GM19438 (cell line): ENCODE data around the gene ST3GAL4.

ENCODE experiments used
- ATAC-seq: cut with Tn5 transposase; IDR thresholded peaks from one replicate; pipeline ENCODE4 v1.9.1; 2021; ENCODE audit warnings: low read depth; ENCODE audit not compliant: unreplicated experiment

ST3GAL4 gene

DNA sequence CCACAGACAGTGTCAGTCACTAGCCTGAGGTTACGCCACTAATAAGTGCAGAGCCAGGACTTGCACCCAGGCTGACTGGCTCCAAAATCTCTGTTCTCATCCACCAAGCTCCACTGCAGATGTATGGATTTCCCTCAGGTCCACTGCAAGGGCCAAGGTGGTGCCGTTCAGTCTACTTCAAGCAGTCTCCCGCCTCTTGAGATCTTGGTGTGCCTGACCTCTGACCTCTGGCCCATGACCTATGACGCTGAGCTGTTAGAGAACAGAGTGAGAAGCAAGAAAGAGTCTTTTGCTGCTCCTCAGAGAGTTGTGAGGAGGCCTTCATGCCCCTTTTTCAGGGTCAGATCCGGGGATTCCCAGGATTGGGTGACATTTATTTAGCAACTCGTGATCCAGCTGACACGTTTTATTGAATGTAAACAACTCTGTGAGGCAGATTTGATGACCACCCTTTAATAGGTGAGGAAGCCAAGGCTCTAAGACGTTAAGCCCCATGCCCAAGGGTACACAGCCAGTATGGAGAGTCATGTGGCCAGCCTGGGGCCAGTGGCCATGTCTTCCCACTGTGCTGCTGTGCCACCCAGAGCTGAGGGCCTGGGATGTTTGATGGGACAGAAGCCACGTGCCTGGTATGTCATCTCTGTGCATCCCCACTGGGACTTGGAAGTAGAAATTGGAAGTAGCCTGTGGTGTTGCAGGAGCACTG is 26.4 kb upstream of the ST3GAL4 start:
- ATAC-seq = no peak

DNA sequence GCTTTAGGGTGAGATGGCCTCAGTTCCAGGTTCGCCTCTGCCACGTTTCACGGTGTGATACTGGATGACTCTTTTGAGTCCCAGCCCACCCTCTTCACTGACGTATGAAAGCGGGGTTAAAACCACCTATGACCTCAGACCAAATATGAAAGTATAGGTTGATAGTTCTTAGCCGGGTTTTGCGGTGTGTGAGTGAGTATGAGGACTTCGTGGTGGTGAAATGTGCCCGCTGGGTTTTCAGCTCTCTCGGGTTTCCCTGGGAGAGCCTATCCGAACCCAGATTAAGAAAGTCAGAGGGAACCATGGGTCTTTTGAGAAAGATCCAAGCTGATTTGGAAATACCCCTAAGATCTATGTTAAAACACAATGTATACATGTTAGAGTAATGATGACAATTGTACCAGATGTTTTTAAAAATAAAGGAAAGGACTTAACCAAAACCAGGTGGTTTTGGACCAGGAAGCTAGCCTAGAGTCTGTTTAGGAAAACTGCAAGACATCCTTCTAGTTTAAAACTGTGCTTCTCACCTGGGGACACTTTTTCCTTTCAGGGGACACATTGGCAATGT is 25.8 kb upstream of the ST3GAL4 start:
- no peak for ATAC-seq

DNA sequence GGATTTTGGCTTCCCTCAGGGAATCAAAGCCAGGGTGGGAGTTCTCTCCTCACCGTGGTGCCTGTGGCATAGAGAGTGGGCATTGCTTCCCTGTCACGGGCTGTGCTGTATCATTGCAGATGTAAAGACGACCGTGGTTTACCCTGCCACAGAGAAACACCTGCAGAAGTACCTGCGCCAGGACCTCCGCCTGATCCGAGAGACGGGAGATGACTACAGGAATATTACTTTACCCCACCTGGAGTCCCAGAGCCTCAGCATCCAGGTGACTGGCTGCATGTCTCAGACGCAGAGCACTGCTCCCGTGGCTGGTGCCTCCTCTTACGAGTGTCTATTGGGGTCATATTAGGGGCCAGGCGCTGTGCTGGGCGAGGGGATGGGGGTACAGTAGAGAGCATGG is 24.2 kb upstream of the ST3GAL4 start:
- no peak for ATAC-seq

DNA sequence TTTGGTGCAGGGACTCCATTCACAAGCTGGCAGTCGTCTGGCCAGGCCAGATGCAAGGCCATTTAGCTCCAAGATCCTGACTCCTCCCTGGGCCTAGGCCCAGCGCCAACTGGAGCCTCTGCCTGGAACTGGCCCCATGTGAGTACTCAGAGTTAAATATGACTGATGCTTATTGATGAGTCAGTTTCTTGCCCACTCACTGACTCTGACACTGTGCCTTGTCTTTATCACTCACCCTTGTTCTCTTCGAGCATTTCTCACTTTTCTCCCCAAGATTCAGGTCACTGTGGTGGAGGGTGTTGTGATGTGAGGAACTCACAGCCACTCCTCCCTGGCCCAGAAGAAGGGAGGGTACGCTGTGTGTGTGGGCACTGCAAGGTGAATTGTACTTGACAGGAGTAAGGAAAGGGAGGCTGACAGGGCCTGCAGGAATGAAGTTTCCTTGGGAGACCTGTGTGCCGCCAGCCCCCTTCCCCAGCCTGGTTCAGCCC is 23.2 kb upstream of the ST3GAL4 start:
- no peak for ATAC-seq

DNA sequence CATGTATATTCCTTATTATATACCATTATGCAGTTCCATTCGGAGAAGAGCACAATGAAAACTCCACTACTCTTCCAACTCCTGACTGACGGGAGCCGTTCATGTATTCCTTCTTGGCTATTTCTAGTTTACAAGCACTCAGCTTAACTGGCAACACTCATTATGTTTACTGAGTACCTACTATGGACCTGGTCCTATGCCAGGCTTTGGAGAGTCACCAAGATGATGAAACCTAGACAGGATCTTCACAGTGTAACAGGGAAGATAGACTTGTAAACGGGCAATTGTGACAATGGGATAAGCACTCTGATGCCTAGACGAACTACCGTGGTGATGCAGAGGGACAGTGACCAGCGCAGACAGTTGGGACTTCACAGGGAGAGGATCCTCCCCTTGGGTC is 22.3 kb upstream of the ST3GAL4 start:
- ATAC-seq = no peak

DNA sequence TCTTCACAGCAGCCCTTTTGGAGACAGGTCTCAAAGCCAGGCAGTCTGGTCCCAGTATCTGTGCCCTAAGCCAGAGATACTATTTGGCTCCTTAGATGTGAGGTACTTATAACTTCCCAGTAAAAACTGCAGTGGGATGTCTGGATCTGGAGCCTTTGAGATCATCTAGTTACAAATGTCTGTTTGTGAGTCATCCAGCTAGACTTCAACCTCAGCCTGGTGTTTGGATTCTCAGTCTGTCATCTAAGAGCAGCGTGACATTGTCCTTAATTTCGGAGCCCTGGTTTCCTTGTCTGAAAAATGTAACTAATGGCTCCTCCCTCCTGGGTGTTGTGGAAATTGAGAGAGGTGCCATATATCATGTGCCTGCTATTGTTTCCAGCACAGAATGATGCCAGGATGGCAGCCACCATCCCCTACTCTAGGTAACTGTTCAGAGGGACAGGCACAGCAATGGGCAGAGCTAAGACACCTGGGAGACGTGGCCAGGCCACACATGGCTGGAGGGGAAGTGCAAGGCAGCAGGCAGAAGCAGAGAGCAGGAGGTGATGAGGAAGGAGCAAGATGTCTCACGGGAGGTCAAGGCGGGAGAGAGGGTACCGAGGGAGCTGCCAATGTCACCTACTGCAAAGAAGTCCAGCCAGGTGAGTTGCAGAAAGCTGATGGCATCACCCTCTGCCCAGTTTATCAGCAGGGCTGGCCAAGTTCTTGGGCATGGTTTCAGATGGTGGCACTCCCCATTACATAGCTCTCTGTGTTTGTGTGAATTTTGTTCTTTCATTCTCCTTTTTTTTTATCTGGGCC is 20.6 kb upstream of the ST3GAL4 start:
- ATAC-seq = no peak

DNA sequence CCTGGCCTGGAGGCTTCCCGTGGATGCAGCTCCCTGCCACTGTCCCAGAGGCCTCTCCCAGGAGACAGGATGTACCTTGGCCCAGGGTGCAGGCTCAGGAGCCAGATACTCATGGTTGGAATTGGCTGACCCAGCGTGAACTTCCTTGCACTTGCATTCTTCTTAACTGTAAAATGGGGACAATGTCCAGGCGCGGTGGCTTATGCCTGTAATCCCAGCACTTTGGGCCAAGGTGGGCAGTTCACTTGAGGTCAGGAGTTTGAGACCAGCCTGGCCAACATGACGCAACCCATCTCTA is 20.1 kb upstream of the ST3GAL4 start:
- no peak for ATAC-seq

DNA sequence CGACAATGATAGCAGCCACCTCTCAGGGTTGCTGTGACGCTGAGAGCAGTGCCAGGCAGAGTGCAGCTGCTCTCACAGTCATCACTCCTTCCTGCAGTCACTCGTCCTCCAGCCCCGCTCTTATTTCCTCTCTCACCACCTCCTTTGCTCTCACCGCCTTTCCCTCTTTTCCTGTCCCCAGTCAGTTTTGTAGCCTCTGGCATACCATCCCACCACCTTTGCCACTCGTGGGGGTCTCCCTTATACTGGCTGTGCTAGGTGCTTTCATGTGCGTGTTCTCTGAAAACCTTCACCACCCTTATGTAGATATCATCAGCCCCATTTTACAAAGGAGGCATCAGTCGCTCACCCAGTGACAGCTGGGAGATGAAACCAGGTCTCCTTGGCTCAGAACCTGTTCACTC is 19.3 kb upstream of the ST3GAL4 start:
- no peak for ATAC-seq

DNA sequence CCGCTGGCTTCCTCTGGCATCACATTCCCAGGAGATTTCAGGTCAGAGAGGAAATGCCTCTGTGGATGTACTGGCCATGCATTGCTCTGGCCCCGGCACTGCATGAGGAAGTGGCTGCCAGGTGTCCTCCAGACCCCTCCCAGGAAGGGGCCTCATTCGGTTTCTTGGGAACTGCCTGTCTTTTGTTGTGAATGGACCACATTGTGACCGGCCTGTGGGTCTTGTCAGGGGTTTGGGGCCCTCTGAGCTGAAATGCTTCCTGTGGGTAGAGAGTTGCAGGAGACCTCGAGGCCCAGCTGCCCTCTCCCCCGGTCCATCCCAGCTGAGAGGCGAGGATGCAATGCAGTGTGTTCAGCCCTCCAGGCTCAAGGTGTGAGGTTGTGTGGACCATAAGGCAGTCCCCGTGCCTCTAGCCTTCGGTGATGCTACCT is 18.8 kb upstream of the ST3GAL4 start:
- ATAC-seq = no peak

DNA sequence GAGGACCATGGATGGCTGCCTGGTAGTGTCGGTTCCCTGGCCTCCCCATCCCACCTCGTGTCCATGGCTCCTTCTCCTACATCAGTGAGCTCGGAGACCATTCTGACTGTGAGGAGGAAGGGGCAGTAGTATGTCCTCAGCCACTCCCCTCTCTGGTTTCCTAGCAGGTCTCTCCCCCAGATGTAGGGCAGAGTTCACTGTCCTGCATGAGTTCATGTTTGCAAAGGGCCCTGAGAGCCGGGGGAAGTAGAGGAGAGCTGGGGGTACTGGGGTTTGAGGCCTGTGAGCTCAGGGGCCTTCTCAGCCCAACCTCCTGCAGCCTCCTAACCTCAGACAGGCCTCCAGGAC is 18.4 kb upstream of the ST3GAL4 start:
- ATAC-seq = no peak

DNA sequence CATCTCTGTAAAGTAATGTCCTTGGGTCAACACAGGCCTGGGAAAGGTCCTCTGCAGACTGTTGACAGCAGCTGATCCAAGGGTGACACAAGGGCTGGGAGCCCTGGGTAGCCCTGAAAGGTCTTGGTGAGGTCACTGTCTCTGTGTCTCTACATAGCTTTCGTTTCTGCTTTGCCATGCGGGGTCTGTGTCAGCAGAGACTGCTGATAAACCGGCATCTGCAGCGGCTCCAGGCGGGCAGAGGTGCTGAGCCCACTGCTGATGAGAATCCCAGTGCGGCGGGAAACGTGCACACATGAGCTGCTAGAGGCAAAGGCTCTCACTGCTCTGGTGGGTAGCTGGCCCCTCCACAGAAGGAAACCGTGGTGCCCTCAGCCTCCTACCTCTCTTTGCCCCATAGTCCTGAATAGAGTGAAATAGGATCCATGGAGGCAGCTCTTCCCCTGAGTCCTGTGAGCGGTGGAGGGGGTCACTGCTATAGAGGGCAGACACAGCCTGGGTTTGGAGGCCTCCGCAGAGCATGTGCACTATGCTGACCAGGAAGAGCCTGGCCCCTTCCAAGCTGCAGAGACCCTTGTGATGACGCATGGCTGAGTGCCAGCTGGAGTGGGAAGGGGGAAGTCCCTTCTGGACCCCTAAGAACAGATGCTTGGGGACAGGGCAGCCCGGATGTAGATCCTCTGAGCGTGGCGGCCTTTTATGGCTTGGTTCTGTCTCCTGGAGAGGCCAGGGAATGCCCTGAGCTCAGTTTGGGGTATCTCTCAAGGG is 17.8 kb upstream of the ST3GAL4 start:
- ATAC-seq = no peak

DNA sequence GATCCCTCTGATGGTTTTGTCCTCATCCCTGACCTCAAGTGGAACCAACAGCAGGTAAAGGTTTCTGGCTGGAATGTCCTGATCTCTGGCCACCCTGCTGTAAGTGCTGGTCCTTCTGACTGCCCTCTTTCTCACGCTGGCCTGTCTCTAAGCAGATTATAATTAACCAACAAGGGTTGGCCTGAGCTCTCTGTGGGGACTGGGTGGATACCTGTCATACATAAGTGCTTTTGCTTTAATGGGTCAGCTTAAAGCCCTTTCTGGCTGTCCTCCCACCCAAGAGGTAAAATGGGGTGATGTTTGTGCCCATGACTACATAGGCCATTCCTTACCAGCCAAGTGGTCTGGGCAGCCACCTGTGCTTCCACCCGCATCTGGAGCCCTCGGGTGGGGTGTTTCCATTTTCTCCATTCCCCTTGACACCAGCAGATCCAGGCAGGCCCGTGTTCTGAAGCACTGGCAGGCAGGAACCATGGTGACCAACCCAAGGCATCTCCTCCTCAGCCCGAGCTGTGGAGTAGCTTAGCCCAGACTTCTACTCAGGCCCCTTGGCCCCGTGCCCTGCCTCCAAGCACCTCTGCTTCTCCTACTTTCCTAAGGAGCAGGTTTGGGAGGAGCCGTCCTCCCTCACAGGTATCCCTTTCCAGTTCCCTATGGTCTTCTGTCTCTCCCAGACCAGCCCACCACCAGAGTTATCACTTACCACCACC is 17.0 kb upstream of the ST3GAL4 start:
- no peak for ATAC-seq

DNA sequence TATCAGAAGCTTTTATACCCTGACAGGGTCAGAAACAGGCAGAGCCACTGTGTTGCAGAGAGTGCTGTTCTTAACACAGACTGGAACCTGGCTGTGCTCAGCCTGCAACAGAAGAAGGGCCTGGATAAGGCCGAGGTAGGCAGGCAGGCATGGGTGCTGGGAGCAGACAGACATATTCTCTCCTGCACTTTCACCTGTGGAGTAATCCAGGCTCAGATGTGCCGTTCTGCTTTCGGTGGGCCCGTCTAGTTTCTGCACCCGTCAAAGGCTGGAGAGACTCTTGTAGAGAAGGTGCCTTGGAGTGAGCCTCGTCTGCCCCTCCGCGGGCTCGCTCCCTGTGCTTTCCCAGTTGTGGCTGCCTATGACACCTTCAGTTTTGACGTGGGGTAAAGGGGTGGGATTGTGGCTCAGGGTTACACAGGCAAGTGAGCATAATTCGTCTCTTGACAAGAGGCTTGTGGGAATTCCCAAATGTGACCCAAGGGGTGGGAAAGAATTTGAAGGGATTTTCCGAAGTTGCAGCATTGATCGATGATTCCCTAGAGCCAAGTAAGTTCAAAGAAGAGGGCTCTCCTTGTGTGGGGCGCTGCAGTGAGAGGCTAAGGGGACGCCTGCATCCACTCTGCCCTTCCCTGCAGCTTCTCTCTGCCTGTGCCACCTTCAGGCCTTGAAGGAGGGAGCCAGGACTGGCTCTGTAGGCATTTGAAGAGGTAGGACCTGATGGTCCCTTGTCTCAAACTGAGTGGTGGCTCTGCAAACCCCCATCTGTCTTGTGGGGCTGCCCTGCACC is 16.2 kb upstream of the ST3GAL4 start:
- no peak for ATAC-seq

DNA sequence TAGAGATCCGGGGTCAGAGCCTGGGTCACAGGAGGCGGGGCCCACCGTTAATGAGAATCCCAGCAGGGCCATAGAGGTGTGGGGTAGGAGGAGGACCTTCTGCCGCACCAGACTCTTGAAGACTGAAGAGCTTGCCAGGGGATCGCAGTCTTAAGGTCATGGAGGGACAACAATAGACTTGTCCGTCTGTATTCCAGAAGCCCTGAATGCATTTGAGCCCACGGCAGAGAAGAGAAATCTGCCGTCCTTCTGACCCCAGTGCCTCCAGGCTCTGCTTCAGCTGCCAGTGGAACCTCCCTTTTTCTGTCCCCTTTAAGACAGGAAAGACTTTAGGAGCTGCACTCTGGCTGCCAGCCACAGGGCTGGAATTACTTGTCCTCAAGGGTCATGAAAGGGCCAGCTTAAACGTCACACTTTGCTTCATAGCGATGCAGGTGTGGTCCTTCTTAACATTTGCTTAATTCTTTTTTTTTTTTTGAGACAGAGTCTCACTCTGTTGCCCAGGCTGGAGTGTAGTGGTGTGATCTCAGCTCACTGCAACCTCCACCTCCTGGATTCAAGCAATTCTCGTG is 15.5 kb upstream of the ST3GAL4 start:
- no peak for ATAC-seq

DNA sequence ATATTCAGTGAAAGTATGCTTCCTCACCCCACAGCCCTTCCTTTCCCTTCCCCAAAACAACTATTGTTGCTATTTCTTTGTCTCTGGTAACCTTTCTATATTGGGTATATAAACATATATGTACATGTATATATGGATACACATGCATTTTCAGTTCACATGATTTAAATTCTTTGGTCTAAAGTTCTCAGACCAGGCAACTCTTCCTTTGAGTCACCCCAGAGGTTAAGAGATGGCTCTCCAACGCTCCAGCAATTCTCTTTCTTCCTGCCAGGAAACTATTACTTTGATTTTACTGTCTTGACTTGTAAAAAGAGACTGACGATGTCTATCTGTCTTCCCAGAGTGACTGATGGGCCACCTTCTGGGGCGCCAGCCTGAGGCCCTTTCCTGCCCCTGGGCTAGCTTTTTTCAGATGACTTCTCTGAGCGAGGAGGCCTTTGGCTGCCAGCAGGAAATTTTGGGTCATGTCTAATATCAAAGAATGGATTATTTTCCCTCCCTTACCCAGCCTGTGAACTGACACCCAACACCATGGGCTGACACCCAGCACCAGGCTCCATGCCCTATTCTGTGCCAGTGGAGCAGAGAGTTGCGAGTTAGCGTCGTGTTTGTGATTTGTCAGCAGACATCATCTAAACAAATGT is 14.4 kb upstream of the ST3GAL4 start:
- ATAC-seq = no peak

DNA sequence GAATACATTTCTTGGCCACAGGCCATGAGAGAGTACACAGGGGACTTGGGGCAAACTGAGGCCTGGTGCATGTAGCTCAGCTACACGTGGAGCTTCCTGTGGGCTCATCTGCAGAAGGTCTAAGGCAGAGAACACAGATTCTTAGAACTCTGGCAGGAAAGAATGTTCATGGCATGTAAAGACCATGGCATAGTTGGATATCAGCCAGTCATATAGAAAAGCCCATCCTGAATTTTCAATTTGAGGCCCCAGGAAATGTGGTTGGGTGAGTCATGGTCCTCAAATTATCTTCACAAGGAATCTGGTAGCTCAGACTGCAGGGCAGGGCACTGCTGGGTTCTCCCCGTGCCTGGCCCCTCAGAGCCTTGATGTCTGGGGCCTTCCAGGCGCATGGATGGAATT is 13.7 kb upstream of the ST3GAL4 start:
- no peak for ATAC-seq

DNA sequence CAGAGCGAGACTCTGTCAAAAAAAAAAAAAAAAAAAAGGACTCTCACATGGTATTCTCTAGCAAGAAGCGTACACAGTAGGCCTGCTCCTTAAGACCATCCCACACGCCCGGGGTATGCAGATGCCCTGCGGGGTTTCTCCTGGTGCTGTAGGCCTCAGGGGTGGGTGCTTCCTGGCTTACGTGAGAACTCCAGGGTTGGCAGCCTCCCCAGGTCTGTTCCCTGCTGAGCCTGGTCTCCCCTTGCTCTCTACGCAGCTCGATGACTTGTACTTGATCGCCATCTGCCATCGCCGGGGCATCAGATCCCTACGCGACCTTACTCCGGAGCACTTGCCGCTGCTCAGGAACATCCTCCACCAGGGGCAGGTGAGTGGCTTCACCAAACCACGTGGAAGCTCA is 12.4 kb upstream of the ST3GAL4 start:
- ATAC-seq = no peak

DNA sequence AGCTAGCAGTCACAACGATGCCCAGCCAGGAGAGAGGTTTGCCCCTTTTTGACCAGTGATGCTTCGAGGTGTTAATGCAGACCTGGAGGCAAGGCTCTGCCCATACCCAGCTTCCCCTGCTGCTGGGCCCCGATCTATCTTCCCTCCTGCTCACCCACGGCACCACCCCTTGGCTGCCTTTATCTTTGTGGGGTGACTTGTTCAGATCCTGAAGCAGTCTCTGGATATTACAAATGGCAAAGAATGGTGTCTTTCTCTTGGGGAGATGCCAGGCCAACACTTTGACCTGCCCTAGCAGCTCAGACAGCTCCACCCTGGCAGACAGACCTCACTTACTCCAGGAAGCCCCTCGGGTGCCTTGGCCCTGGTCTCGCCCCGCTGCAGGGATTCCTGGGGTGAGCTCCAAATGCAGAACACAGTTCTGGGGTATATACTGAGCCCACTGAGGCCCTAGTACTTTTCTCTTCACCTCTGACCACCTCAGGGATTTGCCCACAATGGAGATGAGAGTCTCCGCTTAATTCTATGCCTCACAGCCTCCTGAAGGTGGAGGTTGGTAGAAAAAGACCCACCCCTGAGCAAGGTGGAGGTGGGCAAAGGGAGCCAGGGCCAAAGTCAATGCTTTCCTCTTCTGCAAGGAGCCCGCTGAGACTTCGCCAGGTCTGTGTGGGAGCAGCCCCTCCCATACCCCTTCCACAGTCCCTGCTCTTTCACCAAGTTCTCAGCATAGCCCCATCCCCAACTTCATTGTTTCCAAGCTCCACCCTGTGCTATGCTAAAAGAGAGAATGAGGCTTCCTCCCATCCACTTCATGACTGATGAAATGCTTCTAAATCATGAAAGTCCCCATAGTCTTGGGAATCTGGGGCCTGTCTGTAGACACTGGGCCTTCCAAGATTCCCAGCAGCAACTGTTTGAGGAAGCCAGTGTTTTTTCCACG is 11.1 kb upstream of the ST3GAL4 start:
- no peak for ATAC-seq
